GM13977 (cell line): ENCODE results near the gene RNF149.
"Not testable (repeated sequence)": the region's sequence is repeated elsewhere in the genome, so short reads cannot be mapped to it uniquely, and the experiment has no call there.

ENCODE experiments used
- DNase-seq: peaks from one replicate; pipeline ENCODE4 v3.0.0; 2012; ENCODE audit warnings: low spot score
- CTCF ChIP-seq: IDR thresholded peaks from 2 replicates; pipeline ENCODE4 v1.5.1; 2012; ENCODE audit warnings: mild to moderate bottlenecking, control low read depth; ENCODE audit not compliant: insufficient read depth; ENCODE audit errors: extremely low read depth, missing control alignments
- in situ Hi-C: fragments of 300-500 bp; cut with MboI; formaldehyde crosslinking; loops from one replicate; pipeline ENCODE4 v1.12.0; 2022; ENCODE audit warnings: low sequenced_read_pairs, low pct_unique_long_range_greater_than_20kb, mixed read lengths, inconsistent platforms; ENCODE audit not compliant: unreplicated experiment

RNF149 gene

GRCh38 chr2:101241158-101241557 is 67.3 kb downstream of the RNF149 start:
- TF ChIP-seq CTCF, result no peak
- no peak for DNase-seq
- in situ Hi-C loops, result no loop called here

GRCh38 chr2:101240694-101241093 is 67.8 kb downstream of the RNF149 start:
- in situ Hi-C loops, DNase-seq: not testable (repeated sequence)
- peak; percentile 48 for TF ChIP-seq CTCF

- in situ Hi-C loops, result not testable (repeated sequence)
Measured at GRCh38 chr2:101239760-101240118, 68.8 kb downstream of the RNF149 start.

DNA sequence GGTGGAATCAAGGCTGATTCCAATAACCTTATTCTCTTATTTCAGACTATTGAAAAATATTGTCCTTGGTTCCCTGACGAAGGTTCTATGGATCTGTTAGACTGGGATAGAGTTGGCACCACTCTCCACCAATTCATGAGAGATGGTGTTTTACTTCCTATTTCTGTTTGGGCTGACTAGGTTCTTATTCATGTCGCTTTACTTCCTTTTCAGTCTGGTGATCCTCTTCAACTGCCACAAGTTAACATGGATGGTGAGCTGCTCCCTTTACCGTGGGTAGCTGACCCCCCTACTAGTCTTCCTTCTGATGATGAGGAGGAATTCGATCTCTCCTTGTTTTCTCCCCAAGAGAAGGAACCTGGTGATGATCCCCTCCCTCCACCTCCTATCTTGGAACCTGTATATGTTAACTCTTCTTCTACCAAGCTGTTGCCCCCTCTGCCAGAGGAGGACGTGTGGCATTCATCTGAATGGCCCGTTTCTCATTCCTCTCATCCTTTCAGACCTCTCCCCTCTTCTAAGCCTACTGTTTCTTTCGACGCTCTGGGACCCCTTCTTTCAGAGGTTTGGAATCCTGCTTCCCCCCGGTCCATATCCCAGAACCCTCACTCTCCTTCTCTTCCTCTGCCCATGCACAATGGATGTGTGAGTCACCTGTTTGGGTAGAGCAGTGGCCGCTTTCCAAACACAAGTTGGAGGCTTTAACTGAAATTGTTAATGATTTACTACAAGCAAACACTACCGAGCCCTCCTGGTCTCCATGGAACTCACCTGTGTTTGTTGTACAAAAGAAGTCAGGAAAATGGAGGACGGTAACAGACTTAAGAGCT is 69.4 kb downstream of the RNF149 start:
- in situ Hi-C loops, result no loop called here
- TF ChIP-seq CTCF, result no peak
- DNase-seq, result no peak

More at GRCh38 chr2:101239760-101240118, 68.8 kb downstream of the RNF149 start:
- DNase-seq, result not testable (repeated sequence)

DNA sequence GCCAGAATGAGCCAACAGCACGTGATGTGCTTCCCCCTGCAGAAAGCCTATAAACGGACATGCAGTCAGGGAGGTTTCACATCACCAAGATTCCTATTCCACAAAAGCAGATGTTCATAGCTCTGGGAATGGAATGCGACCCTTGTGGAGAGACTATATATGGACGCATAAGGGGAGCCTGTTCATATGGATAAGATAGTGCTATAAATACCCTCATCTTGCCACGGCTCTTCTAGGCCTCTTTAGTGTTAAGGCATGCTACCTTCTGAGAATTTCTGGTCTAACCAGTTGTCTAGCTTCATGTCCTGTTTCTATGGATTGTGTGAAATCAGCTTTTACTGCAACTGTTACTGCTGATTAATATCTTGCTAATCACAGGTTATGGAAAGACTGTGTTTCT is 70.6 kb downstream of the RNF149 start:
- in situ Hi-C loops, DNase-seq: not testable (repeated sequence)

DNA sequence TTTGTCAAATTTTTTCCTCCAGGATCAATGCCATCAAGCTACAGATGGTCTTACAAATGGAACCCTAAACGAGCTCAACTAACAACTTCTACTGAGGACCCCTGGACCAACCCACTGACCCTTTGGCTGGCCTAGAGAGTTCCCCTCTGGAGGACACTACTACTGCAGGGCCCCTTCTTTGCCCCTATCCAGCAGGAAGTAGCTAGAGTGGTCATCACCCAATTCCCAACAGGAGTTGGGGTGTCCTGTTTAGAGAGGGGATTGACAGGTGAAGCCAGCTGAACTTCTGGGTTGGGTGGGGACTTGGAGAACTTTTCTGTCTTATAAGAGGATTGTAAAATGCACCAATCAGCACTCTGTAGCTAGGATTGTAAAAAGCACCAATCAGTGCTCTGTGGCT is 72.5 kb downstream of the RNF149 start:
- in situ Hi-C loops, result not testable (repeated sequence)

GRCh38 chr2:101234169-101234938 is 74.1 kb downstream of the RNF149 start:
- TF ChIP-seq CTCF, result no peak
- in situ Hi-C loops, result no loop called here
- DNase-seq, result no peak

More for the DNA sequence above, 72.5 kb downstream of the RNF149 start:
- DNase-seq, result not testable (repeated sequence)

- TF ChIP-seq CTCF, result no peak
- in situ Hi-C loops, result no loop called here
- no peak for DNase-seq
Measured at GRCh38 chr2:101232770-101233169, 75.7 kb downstream of the RNF149 start.
